Stimulated activated CD4-positive, alpha-beta T cell treated with anti-CD3 and anti-CD28 coated beads, Interleukin-1b, Interleukin-23, amount 100 ng/mL, for 48 hours (primary cell): Measurements from ENCODE around the gene LYPD1.

ENCODE experiments used
- DNase-seq: peaks from one replicate; pipeline ENCODE4 v3.0.0-alpha.2; 2020

LYPD1 gene

GRCh38 chr2:132632000-132632649, 37.9 kb downstream of the LYPD1 start:
- no peak for DNase-seq

GRCh38 chr2:132627536-132627935, 42.5 kb downstream of the LYPD1 start:
- DNase-seq = no peak

GRCh38 chr2:132623096-132623839, 46.7 kb downstream of the LYPD1 start:
- DNase-seq = no peak

GRCh38 chr2:132621131-132621875, 48.7 kb downstream of the LYPD1 start:
- no peak for DNase-seq

- DNase-seq = no peak
These were observed 49.9 kb downstream of the LYPD1 start for GRCh38 chr2:132620115-132620514.

- no peak for DNase-seq
These were observed 51.3 kb downstream of the LYPD1 start for GRCh38 chr2:132618734-132619133.

- no peak for DNase-seq
These were observed 52.0 kb downstream of the LYPD1 start for GRCh38 chr2:132617989-132618388.

- no peak for DNase-seq
These were observed 54.5 kb downstream of the LYPD1 start for GRCh38 chr2:132615329-132616085.

- DNase-seq = no peak
These were observed 58.3 kb downstream of the LYPD1 start for GRCh38 chr2:132611719-132612118.

- no peak for DNase-seq
These were observed 60.7 kb downstream of the LYPD1 start for GRCh38 chr2:132609101-132609890.

GRCh38 chr2:132608311-132608710, 61.7 kb downstream of the LYPD1 start:
- DNase-seq = no peak

- no peak for DNase-seq
These were observed 62.4 kb downstream of the LYPD1 start for GRCh38 chr2:132607426-132608090.

GRCh38 chr2:132606649-132607048, 63.4 kb downstream of the LYPD1 start:
- no peak for DNase-seq

GRCh38 chr2:132605236-132606180, 64.5 kb downstream of the LYPD1 start:
- DNase-seq = no peak

GRCh38 chr2:132604561-132604960, 65.4 kb downstream of the LYPD1 start:
- DNase-seq = no peak

GRCh38 chr2:132599556-132599955, 70.4 kb downstream of the LYPD1 start:
- no peak for DNase-seq

GRCh38 chr2:132598536-132598935, 71.5 kb downstream of the LYPD1 start:
- DNase-seq = no peak

GRCh38 chr2:132597831-132598230, 72.2 kb downstream of the LYPD1 start:
- no peak for DNase-seq

- DNase-seq = no peak
These were observed 72.8 kb downstream of the LYPD1 start for GRCh38 chr2:132597166-132597565.

GRCh38 chr2:132595693-132596092, 74.3 kb downstream of the LYPD1 start:
- DNase-seq = no peak

GRCh38 chr2:132595186-132595585, 74.8 kb downstream of the LYPD1 start:
- DNase-seq = no peak
